ENCODE measurements around the gene DNER. TPM values are rescaled to one million over a fixed set of nuclear protein-coding genes. Genes with fewer than 3 reads are reported as not detected.

DNER gene
- polyA plus RNA-seq, 1 experiment: not detected

GRCh38 chr2:229454934-229455631 is 259.3 kb downstream of the DNER start:
- Histone ChIP-seq H3K4me3 (ENCODE audit: low read depth, low read length) (no peak overlapping the region), H3K27me3 (ENCODE audit: control insufficient read depth, insufficient read depth, low read length) (no peaks in the 10 kb centered on the region), H3K9me3 (ENCODE audit: control insufficient read depth, insufficient read depth, low read length) (no peaks in the 10 kb centered on the region), H3K27ac (ENCODE audit: low read depth, low read length) (no peak overlapping the region)
- DNase-seq (ENCODE audit: low read depth, low spot score): no peak
- CTCF ChIA-PET: interaction anchor here (1.1 kb wide), 1 partner anchor 24 kb away, joined by 3 read pairs; no protein-coding TSS in a partner anchor
- POLR2A ChIA-PET: no interaction called here
- no peak for TF ChIP-seq CTCF (IDR thresholded peaks at IDR 0.05; ENCODE audit: low read depth, low read length)

GRCh38 chr2:229453230-229453629 is 261.1 kb downstream of the DNER start:
- Histone ChIP-seq H3K4me3 (ENCODE audit: low read depth, low read length) (no peak overlapping the region), H3K9me3 (ENCODE audit: control insufficient read depth, insufficient read depth, low read length) (no peaks in the 10 kb centered on the region), H3K27ac (ENCODE audit: low read depth, low read length) (no peak overlapping the region), H3K27me3 (ENCODE audit: control insufficient read depth, insufficient read depth, low read length) (no peaks in the 10 kb centered on the region)
- no peak for TF ChIP-seq CTCF (IDR thresholded peaks at IDR 0.05; ENCODE audit: low read depth, low read length)
- ChIA-PET POLR2A (no interaction called here), CTCF (no interaction called here)
- DNase-seq (ENCODE audit: low read depth, low spot score): no peak

GRCh38 chr2:229451852-229452251 is 262.5 kb downstream of the DNER start:
- H3K27me3 ChIP-seq (ENCODE audit: control insufficient read depth, insufficient read depth, low read length): no peaks in the 10 kb centered on the region
- ChIA-PET CTCF (no interaction called here), POLR2A (no interaction called here)
- H3K27ac ChIP-seq (ENCODE audit: low read depth, low read length): no peak overlapping the region
- DNase-seq (ENCODE audit: low read depth, low spot score): no peak
- no peak for TF ChIP-seq CTCF (IDR thresholded peaks at IDR 0.05; ENCODE audit: low read depth, low read length)
- no peaks in the 10 kb centered on the region for H3K9me3 ChIP-seq (ENCODE audit: control insufficient read depth, insufficient read depth, low read length)
- H3K4me3 ChIP-seq (ENCODE audit: low read depth, low read length): no peak overlapping the region

- H3K4me3 ChIP-seq (ENCODE audit: low read depth, low read length): no peak overlapping the region
- H3K27me3 ChIP-seq (ENCODE audit: control insufficient read depth, insufficient read depth, low read length): no peaks in the 10 kb centered on the region
- TF ChIP-seq CTCF (IDR thresholded peaks at IDR 0.05; ENCODE audit: low read depth, low read length): no peak
- no peak overlapping the region for H3K27ac ChIP-seq (ENCODE audit: low read depth, low read length)
- no peak for DNase-seq (ENCODE audit: low read depth, low spot score)
- POLR2A ChIA-PET: no interaction called here
- no peaks in the 10 kb centered on the region for H3K9me3 ChIP-seq (ENCODE audit: control insufficient read depth, insufficient read depth, low read length)
- CTCF ChIA-PET: interaction anchor here (0.6 to 0.7 kb wide), 2 partner anchors 16 to 1542 kb away, joined by 3 read pairs; no protein-coding TSS in a partner anchor
Measured at GRCh38 chr2:229447227-229447626, 267.1 kb downstream of the DNER start.

GRCh38 chr2:229446350-229446749 is 268.0 kb downstream of the DNER start:
- no peak overlapping the region for H3K4me3 ChIP-seq (ENCODE audit: low read depth, low read length)
- peak overlapping the region; percentile 87 for H3K27ac ChIP-seq (ENCODE audit: low read depth, low read length)
- no peaks in the 10 kb centered on the region for H3K27me3 ChIP-seq (ENCODE audit: control insufficient read depth, insufficient read depth, low read length)
- POLR2A ChIA-PET: no interaction called here
- CTCF ChIA-PET: interaction anchor here (2.8 kb wide), 1 partner anchor 15 kb away, joined by 12 read pairs; no protein-coding TSS in a partner anchor
- no peak for DNase-seq (ENCODE audit: low read depth, low spot score)
- TF ChIP-seq CTCF (IDR thresholded peaks at IDR 0.05; ENCODE audit: low read depth, low read length): no peak
- no peaks in the 10 kb centered on the region for H3K9me3 ChIP-seq (ENCODE audit: control insufficient read depth, insufficient read depth, low read length)
